Myocyte (in vitro differentiated cells): ENCODE measurements around the gene MESP1. TPM values are rescaled to one million over a fixed set of nuclear protein-coding genes. Genes with fewer than 3 reads are reported as not detected.

Source experiments
- DNase-seq: peaks from one replicate; pipeline ENCODE4 v3.0.0-alpha.2; 2012; ENCODE audit warnings: low read depth
- total RNA-seq: library from RNA; depleted of rRNA; stranded (reverse); fragments of >200 nt; gene quantifications from 2 replicates; pipeline ENCODE4 v1.2.3, GENCODE V29; 2014

The MESP1 gene
- total RNA-seq, 1 donor from 2014 or later, result 0.75 TPM

DNA sequence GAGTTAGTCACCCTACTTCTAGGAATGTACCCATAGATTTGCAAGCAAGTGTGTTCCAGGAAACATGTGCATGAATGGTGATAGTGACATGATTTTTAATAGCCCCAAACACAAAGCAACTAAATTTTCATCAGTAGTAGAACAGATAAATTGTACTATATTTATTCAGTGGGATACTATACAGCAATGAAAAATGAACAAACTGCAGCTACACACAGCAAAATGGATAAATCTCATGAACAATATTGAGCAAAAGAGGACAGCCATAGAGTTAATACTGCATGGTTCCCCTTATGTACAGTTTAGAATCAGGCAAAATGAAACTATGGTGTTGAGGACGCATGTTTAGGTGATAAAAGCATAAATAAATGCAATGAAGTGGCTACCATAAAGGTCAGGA, 26.0 kb downstream of the MESP1 start:
- no peak for DNase-seq

DNA sequence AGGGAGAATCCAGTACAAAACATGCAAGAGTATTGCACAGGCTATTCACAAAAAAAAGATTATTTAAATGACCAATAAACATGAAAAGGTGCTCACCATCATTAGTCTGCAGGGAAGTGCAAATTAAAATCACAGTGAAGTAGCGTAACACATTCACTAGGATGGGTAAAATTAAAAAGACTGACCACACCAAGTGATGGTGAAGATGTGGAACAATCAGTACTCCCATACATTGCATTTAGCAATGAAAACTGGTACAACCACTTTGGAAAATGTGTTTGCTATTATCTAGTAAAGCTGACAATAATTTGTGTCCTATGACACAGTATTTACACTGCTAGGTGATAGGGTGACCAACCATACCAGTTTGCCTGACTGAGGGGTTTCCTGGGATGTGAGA, 26.4 kb downstream of the MESP1 start:
- no peak for DNase-seq

DNA sequence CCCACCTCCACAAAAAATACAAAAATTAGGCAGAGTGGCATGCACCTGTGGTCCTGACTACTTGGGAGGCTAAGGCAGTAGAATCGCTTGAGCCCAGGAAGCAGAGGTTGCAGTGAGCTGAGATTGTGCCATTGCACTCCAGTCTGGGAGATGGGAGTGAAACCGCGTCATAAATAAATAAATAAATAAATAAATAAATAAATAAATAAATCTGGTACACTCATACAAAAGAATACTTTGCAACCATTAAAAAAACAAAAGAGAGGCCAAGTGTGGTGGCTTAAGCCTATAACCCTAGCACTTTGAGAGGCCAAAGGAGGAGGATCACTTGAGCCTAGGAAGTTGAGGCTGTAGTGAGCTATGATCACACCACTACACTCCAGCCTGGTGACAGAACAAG, 28.0 kb downstream of the MESP1 start:
- DNase-seq, result no peak

DNA sequence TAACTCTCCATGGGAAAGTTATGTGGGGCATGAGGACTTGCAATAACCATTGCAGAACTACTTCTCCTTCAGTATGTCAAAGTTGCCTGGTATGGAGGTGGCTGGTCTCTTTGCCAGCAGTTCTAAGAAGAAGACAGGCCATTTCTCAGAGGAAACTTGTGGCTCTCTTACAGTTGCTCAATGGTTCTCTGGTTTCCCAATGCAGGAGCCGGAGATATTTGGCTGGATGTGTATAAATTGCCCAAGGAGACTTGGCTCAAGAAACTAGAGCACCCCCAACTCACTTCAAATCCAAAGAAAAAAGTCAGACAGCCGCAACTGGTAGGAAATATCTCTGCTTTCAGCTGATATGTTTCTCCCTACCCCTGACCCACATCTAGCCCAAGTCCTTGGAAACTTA, 36.3 kb downstream of the MESP1 start:
- no peak for DNase-seq

DNA sequence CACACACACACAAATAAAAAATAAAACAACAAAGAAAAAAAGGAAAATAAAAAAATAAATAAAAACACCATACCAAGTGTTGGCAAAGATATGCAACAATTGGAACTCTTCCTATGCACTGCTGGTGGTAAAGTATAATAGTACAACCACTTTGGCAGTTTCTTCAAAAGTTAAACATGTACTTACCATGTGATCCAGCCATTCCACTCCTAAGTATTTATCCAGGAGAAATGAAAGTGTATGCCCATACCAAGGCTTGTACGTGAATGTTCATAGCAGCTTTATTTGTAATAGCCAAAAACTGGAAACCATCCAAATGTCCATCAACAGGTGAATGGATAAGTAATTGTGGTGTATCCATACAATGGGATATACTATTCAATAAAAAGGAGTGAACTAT, 43.5 kb downstream of the MESP1 start:
- DNase-seq, result no peak

DNA sequence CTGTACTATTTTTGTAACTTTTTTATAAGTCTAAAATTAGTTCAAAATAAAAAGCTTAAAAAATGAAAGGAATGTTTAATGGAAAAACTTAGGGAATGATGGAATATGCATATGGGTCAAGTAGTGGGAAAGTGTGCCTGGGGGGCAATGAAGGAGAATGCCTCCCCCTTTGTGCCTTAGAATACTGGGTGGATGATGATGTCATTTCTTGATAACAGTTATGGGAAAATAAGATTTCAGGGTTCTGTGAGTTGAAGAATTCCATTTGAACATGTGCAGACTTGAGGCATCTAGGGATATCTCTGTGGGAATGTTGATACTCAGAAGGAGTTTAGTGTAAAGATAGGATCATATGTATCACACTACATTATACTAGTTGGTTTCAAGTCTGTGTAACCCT, 46.6 kb downstream of the MESP1 start:
- DNase-seq, result no peak

Other genes starting within 250 kb of the MESP1 start
- 0.05 and 0.19 TPM in 2 replicates for gene TICRR, start 175.8 kb downstream of the MESP1 start, total RNA-seq
- gene KIF7, start 95.8 kb downstream of the MESP1 start, total RNA-seq, result 6.3 and 8.0 TPM in 2 replicates
- gene PLIN1, start 71.9 kb downstream of the MESP1 start, total RNA-seq, result 0.05 TPM in 2 replicates
- gene PEX11A, start 60.5 kb downstream of the MESP1 start, total RNA-seq, result 7.1 and 7.3 TPM in 2 replicates
- not detected in 2 replicates for gene WDR93, start 60.4 kb downstream of the MESP1 start, total RNA-seq
- 0.24 and 0.42 TPM in 2 replicates for gene MESP2, start 25.1 kb upstream of the MESP1 start, total RNA-seq
- gene ANPEP, start 63.6 kb upstream of the MESP1 start, total RNA-seq, result 6.2 and 6.6 TPM in 2 replicates
- gene AP3S2, start 142.7 kb upstream of the MESP1 start, total RNA-seq, result 65.3 and 101 TPM in 2 replicates
- gene ARPIN, start 161.7 kb upstream of the MESP1 start, total RNA-seq, result 5.4 and 5.6 TPM in 2 replicates